Tibial nerve (tissue), 4 donors: ENCODE measurements around the gene SORCS2. TPM values are rescaled to one million over a fixed set of nuclear protein-coding genes. Genes with fewer than 3 reads are reported as not detected.

Experiments
- DNase-seq, 2 donors: peaks; one replicate each; pipeline ENCODE4 v3.0.0-alpha.2; 2019; ENCODE audit warnings: low spot score in 2 of 2
- H3K27ac ChIP-seq, 4 donors: fragments of 200-600 bp; sonication (generic) in 3 of 4; one replicate each; pipeline ENCODE4 v1.5.1; 2017 to 2019; ENCODE audit warnings: mild to moderate bottlenecking in 1 of 4
- H3K27me3 ChIP-seq, 2 donors: fragments of 200-600 bp; sonication (generic) in 1 of 2; one replicate each; pipeline versions ENCODE4 v1.5.1 to v1.6.0; 2017 to 2019
- H3K36me3 ChIP-seq, 3 donors: fragments of 200-600 bp; sonication (generic); one replicate each; pipeline ENCODE4 v1.5.1; 2018 to 2019
- H3K4me1 ChIP-seq, 4 donors: fragments of 200-600 bp; sonication (generic) in 3 of 4; one replicate each; pipeline ENCODE4 v1.5.1; 2017 to 2019
- H3K4me3 ChIP-seq, 4 donors: fragments of 200-600 bp; sonication (generic) in 3 of 4; one replicate each; pipeline ENCODE4 v1.5.1; 2017 to 2019; ENCODE audit warnings: mild to moderate bottlenecking in 1 of 4, moderate library complexity in 1 of 4
- H3K9me3 ChIP-seq, 4 donors: fragments of 200-600 bp; sonication (generic) in 3 of 4; one replicate each; pipeline ENCODE4 v1.5.1; 2017 to 2019
- CTCF ChIP-seq, 5 experiments: fragments of 200-600 bp in 3 of 5; fragments of 450-650 bp in 2 of 5; sonication (generic) in 3 of 5; IDR thresholded peaks; one replicate each; pipeline ENCODE4 v1.5.1; 2016 to 2019; ENCODE audit warnings: antibody characterized with exemption in 5 of 5, mild to moderate bottlenecking in 3 of 5, moderate library complexity in 2 of 5
- EP300 ChIP-seq, 2 donors: sonication (generic); formaldehyde crosslinking; IDR thresholded peaks; one replicate each; pipeline ENCODE4 v1.6.1; 2017; ENCODE audit warnings: antibody characterized with exemption in 2 of 2, mild to moderate bottlenecking in 1 of 2
- POLR2A ChIP-seq, 2 donors: fragments of 450-650 bp; IDR thresholded peaks; one replicate each; pipeline ENCODE4 v1.6.1; 2017; ENCODE audit warnings: antibody characterized with exemption in 2 of 2, mild to moderate bottlenecking in 2 of 2, moderate library complexity in 2 of 2
- WGBS, 2 donors: methylation state at CpG; one replicate each; pipeline ENCODE4 v1.1.5; 2018; 5-methylcytosine and 5-hydroxymethylcytosine counted together
- total RNA-seq, 4 donors: library from RNA; depleted of rRNA; stranded (reverse); fragments of >200 nt; gene quantifications; one replicate each; pipeline ENCODE4 v1.1.0, GENCODE V29; 2016

The SORCS2 gene
- total RNA-seq, 4 donors from 2014 or later: 15.6 to 48.9 (median 38.3) TPM

- DNase-seq: no peak
Measured at GRCh38 chr4:7618361-7618760, 426.0 kb downstream of the SORCS2 start.

GRCh38 chr4:7620086-7620813, 427.9 kb downstream of the SORCS2 start:
- WGBS, 2 donors: 37 to 46% methylated on average over 15 to 16 of the region's 16 CpGs
- Histone ChIP-seq H3K36me3 (no peaks in the 10 kb centered on the region), H3K27me3 (no peaks in the 10 kb centered on the region), H3K4me3 (no peak overlapping the region), H3K9me3 (no peaks in the 10 kb centered on the region), H3K27ac (peak overlapping the region in 1 of 4 donors; percentile 54), H3K4me1 (peaks cover 0 to 42% (median 0%) of the 10 kb centered on the region in 4 donors)
- no peak for TF ChIP-seq POLR2A (IDR thresholded peaks at IDR 0.05)
- TF ChIP-seq CTCF (IDR thresholded peaks at IDR 0.05): no peak
- no peak for TF ChIP-seq EP300 (IDR thresholded peaks at IDR 0.05)
- no peak for DNase-seq

More at GRCh38 chr4:7618361-7618760, 426.0 kb downstream of the SORCS2 start:
- Histone ChIP-seq H3K4me1 (peaks cover 0 to 27% (median 0%) of the 10 kb centered on the region in 4 donors), H3K36me3 (no peaks in the 10 kb centered on the region), H3K4me3 (no peak overlapping the region), H3K27me3 (no peaks in the 10 kb centered on the region), H3K27ac (no peak overlapping the region), H3K9me3 (no peaks in the 10 kb centered on the region)
- WGBS, 2 donors: 82 to 88% methylated on average over 9 of the region's 9 CpGs
- no peak for TF ChIP-seq POLR2A (IDR thresholded peaks at IDR 0.05)
- TF ChIP-seq EP300 (IDR thresholded peaks at IDR 0.05): no peak
- TF ChIP-seq CTCF (IDR thresholded peaks at IDR 0.05): no peak

GRCh38 chr4:7620814-7621176, 428.5 kb downstream of the SORCS2 start:
- Histone ChIP-seq H3K27me3 (no peaks in the 10 kb centered on the region), H3K4me3 (no peak overlapping the region), H3K36me3 (no peaks in the 10 kb centered on the region), H3K27ac (peak overlapping the region in 1 of 4 donors; percentile 54), H3K4me1 (peaks cover 0 to 42% (median 0%) of the 10 kb centered on the region in 4 donors), H3K9me3 (no peaks in the 10 kb centered on the region)
- DNase-seq: no peak
- WGBS, 2 donors: 43 to 66% methylated on average over 9 of the region's 10 CpGs
- TF ChIP-seq EP300 (IDR thresholded peaks at IDR 0.05): no peak
- no peak for TF ChIP-seq CTCF (IDR thresholded peaks at IDR 0.05)
- no peak for TF ChIP-seq POLR2A (IDR thresholded peaks at IDR 0.05)

GRCh38 chr4:7621252-7622035, 429.1 kb downstream of the SORCS2 start:
- Histone ChIP-seq H3K27me3 (no peaks in the 10 kb centered on the region), H3K27ac (peak overlapping the region in 1 of 4 donors; percentile 54), H3K4me1 (peaks cover 0 to 42% (median 0%) of the 10 kb centered on the region in 4 donors), H3K4me3 (no peak overlapping the region), H3K36me3 (no peaks in the 10 kb centered on the region), H3K9me3 (no peaks in the 10 kb centered on the region)
- no peak for DNase-seq
- no peak for TF ChIP-seq POLR2A (IDR thresholded peaks at IDR 0.05)
- no peak for TF ChIP-seq EP300 (IDR thresholded peaks at IDR 0.05)
- TF ChIP-seq CTCF (IDR thresholded peaks at IDR 0.05): no peak
- 64 to 75% methylated on average over 8 to 11 of the region's 11 CpGs for WGBS, 2 donors

- Histone ChIP-seq H3K9me3 (no peaks in the 10 kb centered on the region), H3K36me3 (no peaks in the 10 kb centered on the region), H3K27ac (no peak overlapping the region), H3K4me3 (no peak overlapping the region), H3K4me1 (peaks cover 0 to 42% (median 0%) of the 10 kb centered on the region in 4 donors), H3K27me3 (no peaks in the 10 kb centered on the region)
- 80 to 89% methylated on average over 8 to 9 of the region's 9 CpGs for WGBS, 2 donors
- no peak for DNase-seq
- no peak for TF ChIP-seq POLR2A (IDR thresholded peaks at IDR 0.05)
- TF ChIP-seq CTCF (IDR thresholded peaks at IDR 0.05): no peak
- TF ChIP-seq EP300 (IDR thresholded peaks at IDR 0.05): no peak
Measured at GRCh38 chr4:7622371-7622770, 430.0 kb downstream of the SORCS2 start.
